ENCODE measurements around the gene OR2M5. TPM values are rescaled to one million over a fixed set of nuclear protein-coding genes. Genes with fewer than 3 reads are reported as not detected.

The OR2M5 gene
- total and polyA plus RNA-seq, 2 donors (not counting 3 experiments of a cell fraction or from before 2014, with no cell fraction given), result not detected

- no peak overlapping the region for H3K27ac ChIP-seq (ENCODE audit: insufficient read depth, low read depth, low read length)
- dilution Hi-C loops (cut with MboI; ENCODE audit: extremely low pct_ligation_motif_present, low sequenced_read_pairs), result no loop called here
- H3K9ac ChIP-seq (replicated peaks; ENCODE audit: extremely low read depth, insufficient read depth, low read length), result no peak overlapping the region
- no peaks in the 10 kb centered on the region for H3K9me1 ChIP-seq (replicated peaks; ENCODE audit: control insufficient read depth, extremely low read depth, insufficient read depth, low read length)
- ChIA-PET POLR2A (no interaction called here), CTCF (no interaction called here)
- H2AFZ ChIP-seq (ENCODE audit: low read depth, low read length), result no peak overlapping the region
- peaks cover 2% of the 10 kb centered on the region for H3K9me3 ChIP-seq (replicated peaks; ENCODE audit: control insufficient read depth, insufficient read depth, low read length)
- no peaks in the 10 kb centered on the region for H4K20me1 ChIP-seq (replicated peaks; ENCODE audit: control insufficient read depth, extremely low read depth, insufficient read depth, low read length)
- H3K4me2 ChIP-seq (ENCODE audit: insufficient read depth, low read length), result no peak overlapping the region
- no TSS peak for BruUV-seq (replicated peaks)
- no peaks in the 10 kb centered on the region for H3K4me1 ChIP-seq (ENCODE audit: control insufficient read depth, extremely low read depth, insufficient read depth, low read length)
- FAIRE-seq (no peak), DNase-seq (ENCODE audit: low read depth, low spot score) (no peak)
- H3K27me3 ChIP-seq (ENCODE audit: control insufficient read depth in 2 of 2, insufficient read depth in 2 of 2, low read length in 2 of 2), result no peaks in the 10 kb centered on the region
- no peak overlapping the region for H3K4me3 ChIP-seq (replicated peaks in 1 of 3; ENCODE audit: insufficient read depth in 1 of 3, low read depth in 1 of 3, low read length in 3 of 3)
- no peak for TF ChIP-seq CTCF (IDR thresholded peaks at IDR 0.05; ENCODE audit: extremely low read depth in 1 of 2, insufficient read depth in 1 of 2, low read depth in 1 of 2, low read length in 2 of 2)
- intact Hi-C loops (cut with micrococcal nuclease), result no loop called here
- no peaks in the 10 kb centered on the region for H3K79me2 ChIP-seq (ENCODE audit: control insufficient read depth, insufficient read depth, low read length)
- no peaks in the 10 kb centered on the region for H3K36me3 ChIP-seq (ENCODE audit: control insufficient read depth in 2 of 2, extremely low read depth in 1 of 2, insufficient read depth in 2 of 2, low read length in 2 of 2)
Measured at GRCh38 chr1:248187363-248187762, 42.4 kb downstream of the OR2M5 start.

GRCh38 chr1:248189026-248189425 lies 44.1 kb downstream of the OR2M5 start:
- peaks cover 2% of the 10 kb centered on the region for H3K9me3 ChIP-seq (replicated peaks; ENCODE audit: control insufficient read depth, insufficient read depth, low read length)
- no peaks in the 10 kb centered on the region for H4K20me1 ChIP-seq (replicated peaks; ENCODE audit: control insufficient read depth, extremely low read depth, insufficient read depth, low read length)
- TF ChIP-seq POLR2A (IDR thresholded peaks at IDR 0.05; ENCODE audit: low read depth, low read length) (no peak), CTCF (IDR thresholded peaks at IDR 0.05; ENCODE audit: extremely low read depth in 1 of 2, insufficient read depth in 1 of 2, low read depth in 1 of 2, low read length in 2 of 2) (no peak), GATA2 (IDR thresholded peaks at IDR 0.05; ENCODE audit: insufficient read depth, insufficient read length, low read depth, low read length) (no peak), EZH2 (IDR thresholded peaks at IDR 0.05; ENCODE audit: borderline replicate concordance, low read depth, low read length, severe bottlenecking) (no peak), FOS (IDR thresholded peaks at IDR 0.05; ENCODE audit: borderline replicate concordance, insufficient read depth, low read length) (no peak), MYC (IDR thresholded peaks at IDR 0.05; ENCODE audit: low read depth, low read length) (no peak), POLR2AphosphoS5 (IDR thresholded peaks at IDR 0.05; ENCODE audit: insufficient read depth, low read depth, low read length) (no peak), JUN (IDR thresholded peaks at IDR 0.05; ENCODE audit: borderline replicate concordance, insufficient read depth, insufficient read length, low read depth) (no peak)
- TF ChIP-seq, protein P1, sequence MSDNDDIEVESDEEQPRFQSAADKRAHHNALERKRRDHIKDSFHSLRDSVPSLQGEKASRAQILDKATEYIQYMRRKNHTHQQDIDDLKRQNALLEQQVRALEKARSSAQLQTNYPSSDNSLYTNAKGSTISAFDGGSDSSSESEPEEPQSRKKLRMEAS (IDR thresholded peaks at IDR 0.05; ENCODE audit: insufficient read depth, insufficient read length), result no peak
- no peaks in the 10 kb centered on the region for H3K27me3 ChIP-seq (ENCODE audit: control insufficient read depth in 2 of 2, insufficient read depth in 2 of 2, low read length in 2 of 2)
- no peak overlapping the region for H3K9ac ChIP-seq (replicated peaks; ENCODE audit: extremely low read depth, insufficient read depth, low read length)
- no peak overlapping the region for H3K4me2 ChIP-seq (ENCODE audit: insufficient read depth, low read length)
- no peak overlapping the region for H3K27ac ChIP-seq (ENCODE audit: insufficient read depth, low read depth, low read length)
- H3K4me3 ChIP-seq (replicated peaks in 1 of 3; ENCODE audit: insufficient read depth in 1 of 3, low read depth in 1 of 3, low read length in 3 of 3), result no peak overlapping the region
- BruUV-seq (replicated peaks), result no TSS peak
- no peaks in the 10 kb centered on the region for H3K36me3 ChIP-seq (ENCODE audit: control insufficient read depth in 2 of 2, extremely low read depth in 1 of 2, insufficient read depth in 2 of 2, low read length in 2 of 2)
- ChIA-PET CTCF (no interaction called here), POLR2A (no interaction called here)
- intact Hi-C loops (cut with micrococcal nuclease) (no loop called here), dilution Hi-C loops (cut with MboI; ENCODE audit: extremely low pct_ligation_motif_present, low sequenced_read_pairs) (no loop called here)
- DNase-seq (ENCODE audit: low read depth, low spot score), result no peak
- no peaks in the 10 kb centered on the region for H3K79me2 ChIP-seq (ENCODE audit: control insufficient read depth, insufficient read depth, low read length)
- no peaks in the 10 kb centered on the region for H3K9me1 ChIP-seq (replicated peaks; ENCODE audit: control insufficient read depth, extremely low read depth, insufficient read depth, low read length)
- no peak for FAIRE-seq
- no peak overlapping the region for H2AFZ ChIP-seq (ENCODE audit: low read depth, low read length)
- H3K4me1 ChIP-seq (ENCODE audit: control insufficient read depth, extremely low read depth, insufficient read depth, low read length), result no peaks in the 10 kb centered on the region
